Mesendoderm (in vitro differentiated cells): Measurements from ENCODE around the gene TKT.
A peak's percentile ranks its signal among the peaks of the same experiment; 100 is the strongest.

Experiments
- DNase-seq: peaks from one replicate; pipeline ENCODE4 v3.0.0; 2013
- H2AK5ac ChIP-seq: 2 replicates; pipeline ENCODE4 v1.6.1; 2013; ENCODE audit warnings: low read length, inconsistent platforms
- H2BK120ac ChIP-seq: 2 replicates; pipeline ENCODE4 v1.6.1; 2013; ENCODE audit warnings: low read depth, mild to moderate bottlenecking, low read length, moderate library complexity, mixed read lengths
- H2BK15ac ChIP-seq: replicated peaks from 2 replicates; pipeline ENCODE4 v1.6.1; 2013; ENCODE audit warnings: low read depth, mild to moderate bottlenecking, moderate library complexity
- H2BK5ac ChIP-seq: 2 replicates; pipeline ENCODE4 v1.6.1; 2013; ENCODE audit warnings: low read length, inconsistent platforms
- H3K18ac ChIP-seq: 2 replicates; pipeline ENCODE4 v1.6.1; 2013; ENCODE audit warnings: mild to moderate bottlenecking, low read length, mixed read lengths
- H3K23ac ChIP-seq: one replicate; pipeline ENCODE4 v1.6.1; 2013; ENCODE audit warnings: low read length
- H3K27ac ChIP-seq: 2 replicates; pipeline ENCODE4 v1.5.1; 2013; ENCODE audit warnings: low read depth, mild to moderate bottlenecking, inconsistent platforms, low read length, moderate library complexity
- H3K27me3 ChIP-seq: 2 replicates; pipeline ENCODE4 v1.6.1; 2013; ENCODE audit warnings: low read length, control low read depth, mild to moderate bottlenecking, inconsistent platforms; ENCODE audit not compliant: insufficient read depth, poor library complexity
- H3K36me3 ChIP-seq: 2 replicates; pipeline ENCODE4 v1.6.1; 2013; ENCODE audit warnings: low read length, inconsistent platforms; ENCODE audit not compliant: control insufficient read depth, insufficient read depth
- H3K4ac ChIP-seq: one replicate; pipeline ENCODE4 v1.6.1; 2013; ENCODE audit warnings: low read depth, mild to moderate bottlenecking, low read length, moderate library complexity
- H3K4me1 ChIP-seq: 2 replicates; pipeline ENCODE4 v1.6.1; 2013; ENCODE audit warnings: low read depth, low read length, inconsistent platforms; ENCODE audit not compliant: control insufficient read depth
- H3K4me2 ChIP-seq: 2 replicates; pipeline ENCODE4 v1.6.1; 2013; ENCODE audit warnings: low read length
- H3K4me3 ChIP-seq: 2 replicates; pipeline ENCODE4 v1.5.1; 2013; ENCODE audit warnings: mild to moderate bottlenecking, low read length
- H3K56ac ChIP-seq: one replicate; pipeline ENCODE4 v1.6.1; 2013; ENCODE audit warnings: low read length
- H3K79me1 ChIP-seq: 2 replicates; pipeline ENCODE4 v1.6.1; 2013; ENCODE audit warnings: low read length, inconsistent platforms
- H3K79me2 ChIP-seq: 2 replicates; pipeline ENCODE4 v1.6.1; 2013; ENCODE audit warnings: mild to moderate bottlenecking, low read length; ENCODE audit not compliant: control insufficient read depth, insufficient read depth
- H3K9ac ChIP-seq: 2 replicates; pipeline ENCODE4 v1.6.1; 2013; ENCODE audit warnings: low read length, inconsistent platforms
- H4K5ac ChIP-seq: one replicate; pipeline ENCODE4 v1.6.1; 2013; ENCODE audit warnings: low read length
- H4K8ac ChIP-seq: one replicate; pipeline ENCODE4 v1.6.1; 2013; ENCODE audit warnings: low read depth, mild to moderate bottlenecking, control low read depth, low read length, moderate library complexity
- WGBS: extraction: QIAGEN DNeasy Blood & Tissue Kit; methylation state at CpG from one replicate; pipeline ENCODE4 v1.1.7; 2013; ENCODE audit warnings: low lambda C conversion rate, missing lambda C conversion rate; ENCODE audit not compliant: insufficient coverage; ENCODE audit errors: extremely low coverage; 5-methylcytosine and 5-hydroxymethylcytosine counted together

TKT gene

GRCh38 chr3:53242642-53243041 lies 13.2 kb downstream of the TKT start:
- H3K27me3 ChIP-seq: no peaks in the 10 kb centered on the region
- H2BK15ac ChIP-seq: no peak overlapping the region
- peaks cover 75% of the 10 kb centered on the region for H3K79me2 ChIP-seq
- no peak overlapping the region for H3K4me3 ChIP-seq
- no peak for DNase-seq
- peaks cover 35% of the 10 kb centered on the region for H3K36me3 ChIP-seq
- no peak overlapping the region for H2BK5ac ChIP-seq
- no peak overlapping the region for H3K27ac ChIP-seq
- no peak overlapping the region for H4K5ac ChIP-seq
- no peak overlapping the region for H3K18ac ChIP-seq
- no peak overlapping the region for H4K8ac ChIP-seq
- H2BK120ac ChIP-seq: no peak overlapping the region
- no peak overlapping the region for H3K9ac ChIP-seq
- peaks cover 8% of the 10 kb centered on the region for H3K4me1 ChIP-seq
- no peak overlapping the region for H2AK5ac ChIP-seq
- no peak overlapping the region for H3K23ac ChIP-seq
- no CpG with 5 or more reads among the region's 4 CpGs for WGBS
- peak overlapping the region; percentile 49 for H3K56ac ChIP-seq
- no peak overlapping the region for H3K4me2 ChIP-seq
- peaks cover 41% of the 10 kb centered on the region for H3K79me1 ChIP-seq
- no peak overlapping the region for H3K4ac ChIP-seq

- Histone ChIP-seq H3K36me3 (peaks cover 35% of the 10 kb centered on the region), H2BK120ac (no peak overlapping the region), H3K18ac (no peak overlapping the region), H3K4me3 (no peak overlapping the region), H3K23ac (no peak overlapping the region), H2AK5ac (no peak overlapping the region), H2BK15ac (no peak overlapping the region), H2BK5ac (no peak overlapping the region), H3K4ac (no peak overlapping the region), H3K79me2 (peaks cover 71% of the 10 kb centered on the region), H3K4me2 (no peak overlapping the region), H3K56ac (no peak overlapping the region), H3K27ac (no peak overlapping the region), H4K8ac (no peak overlapping the region), H3K27me3 (no peaks in the 10 kb centered on the region), H3K4me1 (peaks cover 8% of the 10 kb centered on the region), H4K5ac (no peak overlapping the region), H3K9ac (no peak overlapping the region), H3K79me1 (peaks cover 40% of the 10 kb centered on the region)
- DNase-seq: no peak
- WGBS: no CpG with 5 or more reads among the region's 7 CpGs
Measured at GRCh38 chr3:53242155-53242554, 13.7 kb downstream of the TKT start.

DNA sequence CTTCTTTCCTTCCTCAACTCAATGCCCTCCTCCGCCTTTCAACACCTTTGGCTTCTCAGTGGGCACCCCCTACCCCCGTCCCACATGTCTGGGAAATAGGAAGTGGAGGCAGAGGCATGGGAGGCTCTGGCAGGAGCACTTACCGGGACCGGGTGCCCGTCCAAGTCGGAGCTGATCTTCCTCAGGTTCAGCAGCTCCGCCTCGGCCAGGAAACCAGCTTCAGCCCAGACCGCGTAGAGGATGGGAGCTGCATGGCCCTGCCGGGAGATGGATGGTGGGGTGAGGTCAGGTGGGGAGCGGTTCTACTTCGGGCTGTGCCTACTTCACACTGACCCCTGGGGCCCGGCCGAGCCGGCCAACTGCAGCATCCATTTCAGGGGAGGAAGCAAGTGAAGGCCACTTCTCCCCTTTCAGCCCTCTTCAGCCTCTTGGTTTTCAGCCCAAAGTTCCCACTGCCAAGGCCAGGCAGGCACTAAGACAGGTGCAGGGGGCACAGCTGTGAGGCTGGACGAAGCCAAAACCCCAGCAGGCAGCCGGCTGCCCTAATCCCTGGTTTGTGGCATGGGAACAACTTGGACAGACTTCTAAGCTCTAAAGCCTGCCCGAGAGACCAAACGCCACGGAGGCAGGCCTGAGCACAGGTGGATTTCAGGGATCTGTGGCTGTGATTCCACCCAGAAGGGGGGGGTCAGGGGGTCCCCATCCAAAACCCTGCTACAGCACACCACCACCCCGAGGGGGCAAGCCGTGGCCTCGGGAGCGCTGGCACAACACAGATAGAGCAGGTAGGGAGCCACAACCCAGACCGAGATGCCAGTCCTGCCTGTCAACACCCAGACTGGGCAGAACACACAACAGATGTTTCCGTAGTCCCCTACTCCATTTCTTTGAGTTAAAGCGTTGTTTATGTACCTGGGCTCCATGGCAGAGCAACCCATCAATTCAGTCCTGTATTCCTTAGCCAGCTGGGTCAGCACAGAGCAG lies 14.5 kb downstream of the TKT start:
- H3K4me2 ChIP-seq: no peak overlapping the region
- no peak overlapping the region for H3K23ac ChIP-seq
- H2BK5ac ChIP-seq: no peak overlapping the region
- H2BK15ac ChIP-seq: no peak overlapping the region
- H3K79me2 ChIP-seq: peaks cover 63% of the 10 kb centered on the region
- no peak overlapping the region for H3K18ac ChIP-seq
- H3K9ac ChIP-seq: no peak overlapping the region
- peaks cover 36% of the 10 kb centered on the region for H3K36me3 ChIP-seq
- no peaks in the 10 kb centered on the region for H3K27me3 ChIP-seq
- H2BK120ac ChIP-seq: no peak overlapping the region
- no CpG with 5 or more reads among the region's 28 CpGs for WGBS
- H4K8ac ChIP-seq: no peak overlapping the region
- H3K4ac ChIP-seq: no peak overlapping the region
- peaks cover 44% of the 10 kb centered on the region for H3K79me1 ChIP-seq
- DNase-seq: no peak
- H3K4me3 ChIP-seq: no peak overlapping the region
- no peak overlapping the region for H2AK5ac ChIP-seq
- no peak overlapping the region for H4K5ac ChIP-seq
- H3K4me1 ChIP-seq: peaks cover 10% of the 10 kb centered on the region
- no peak overlapping the region for H3K56ac ChIP-seq
- no peak overlapping the region for H3K27ac ChIP-seq

DNA sequence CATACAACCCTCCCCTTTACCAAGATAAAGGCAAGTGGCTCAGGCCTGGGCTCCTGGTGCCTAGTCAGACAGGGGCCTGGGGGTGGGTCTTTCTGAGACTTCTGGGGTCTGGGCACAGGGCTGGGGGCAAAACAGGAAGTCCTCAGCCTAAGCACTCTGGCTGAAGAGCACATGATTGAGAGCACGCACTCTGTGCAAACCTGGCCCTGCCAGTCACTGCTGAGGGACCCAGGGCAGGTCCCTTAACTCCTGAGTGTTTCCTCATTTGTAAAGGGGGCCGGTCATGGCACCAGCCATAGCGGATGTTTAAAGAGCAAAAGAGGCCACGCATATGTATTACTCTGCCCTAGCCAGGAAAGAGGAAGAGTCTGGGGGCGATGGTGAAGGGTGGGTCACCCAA lies 16.0 kb downstream of the TKT start:
- DNase-seq: no peak
- no peaks in the 10 kb centered on the region for H3K27me3 ChIP-seq
- peaks cover 48% of the 10 kb centered on the region for H3K79me1 ChIP-seq
- no peak overlapping the region for H3K27ac ChIP-seq
- H2AK5ac ChIP-seq: no peak overlapping the region
- H3K18ac ChIP-seq: no peak overlapping the region
- H2BK15ac ChIP-seq: no peak overlapping the region
- H4K5ac ChIP-seq: no peak overlapping the region
- no peak overlapping the region for H3K23ac ChIP-seq
- peaks cover 51% of the 10 kb centered on the region for H3K79me2 ChIP-seq
- H3K4me3 ChIP-seq: no peak overlapping the region
- no peak overlapping the region for H2BK120ac ChIP-seq
- H3K4me1 ChIP-seq: peaks cover 10% of the 10 kb centered on the region
- no peak overlapping the region for H2BK5ac ChIP-seq
- no CpG with 5 or more reads among the region's 5 CpGs for WGBS
- no peak overlapping the region for H3K9ac ChIP-seq
- no peak overlapping the region for H3K56ac ChIP-seq
- H4K8ac ChIP-seq: no peak overlapping the region
- no peak overlapping the region for H3K4ac ChIP-seq
- no peak overlapping the region for H3K4me2 ChIP-seq
- peaks cover 41% of the 10 kb centered on the region for H3K36me3 ChIP-seq

DNA sequence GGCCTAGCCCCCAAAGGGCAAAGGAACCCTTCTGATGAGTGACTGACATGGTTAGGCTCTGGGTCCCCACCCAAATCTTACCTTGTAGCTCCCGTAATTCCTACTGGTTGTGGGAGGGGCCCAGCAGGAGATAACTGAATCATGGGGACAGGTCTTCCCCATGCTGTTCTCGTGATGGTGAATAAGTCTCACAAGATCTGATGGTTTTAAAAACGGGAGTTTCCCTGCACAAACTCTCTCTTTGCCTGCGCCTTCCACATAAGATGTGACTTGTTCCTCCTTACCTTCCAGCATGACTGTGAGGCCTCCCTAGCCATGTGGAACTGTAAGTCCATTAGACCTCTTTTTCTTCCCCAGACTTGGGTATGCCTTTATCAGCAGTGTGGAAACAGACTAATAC lies 16.9 kb downstream of the TKT start:
- Histone ChIP-seq H2BK5ac (no peak overlapping the region), H3K9ac (no peak overlapping the region), H3K79me1 (peaks cover 45% of the 10 kb centered on the region), H3K18ac (no peak overlapping the region), H3K4me2 (no peak overlapping the region), H2BK120ac (no peak overlapping the region), H3K4ac (no peak overlapping the region), H2AK5ac (no peak overlapping the region), H3K79me2 (peaks cover 42% of the 10 kb centered on the region), H3K36me3 (peaks cover 38% of the 10 kb centered on the region), H3K23ac (no peak overlapping the region), H2BK15ac (no peak overlapping the region), H3K56ac (no peak overlapping the region), H3K4me1 (peaks cover 10% of the 10 kb centered on the region), H3K27me3 (no peaks in the 10 kb centered on the region), H3K27ac (no peak overlapping the region), H4K8ac (no peak overlapping the region), H3K4me3 (no peak overlapping the region), H4K5ac (no peak overlapping the region)
- WGBS: no CpG with 5 or more reads among the region's 4 CpGs
- no peak for DNase-seq
